SK-N-MC (cell line): ENCODE measurements around the gene TYK2.

ENCODE experiments used
- DNase-seq: peaks from one replicate; pipeline ENCODE4 v3.0.0-alpha.2; 2011; ENCODE audit warnings: low read depth, low spot score
- H3K27ac ChIP-seq: fragments of 200-600 bp; sonication (generic); 2 replicates; pipeline ENCODE4 v1.5.1; 2016; ENCODE audit warnings: mixed run types
- H3K36me3 ChIP-seq: fragments of 200-600 bp; sonication (generic); 2 replicates; pipeline ENCODE4 v1.6.1; 2017; ENCODE audit warnings: antibody characterized with exemption, low read length, mixed read lengths; ENCODE audit not compliant: insufficient read depth
- H3K4me3 ChIP-seq: fragments of 200-600 bp; sonication (generic); 2 replicates; pipeline ENCODE4 v1.5.1; 2016
- H3K9ac ChIP-seq: fragments of 200-600 bp; sonication (generic); 2 replicates; pipeline ENCODE4 v1.8.0; 2017; ENCODE audit warnings: mixed run types, mixed read lengths; ENCODE audit not compliant: insufficient read length
- H3K9me3 ChIP-seq: fragments of 200-600 bp; sonication (generic); 2 replicates; pipeline ENCODE4 v1.6.1; 2017; ENCODE audit warnings: low read depth, mild to moderate bottlenecking, antibody characterized with exemption, low read length, moderate library complexity, mixed read lengths
- EZH2 ChIP-seq: fragments of 200-600 bp; sonication (generic); IDR thresholded peaks from one replicate; pipeline ENCODE4 v1.6.1; 2017; ENCODE audit warnings: antibody characterized with exemption
- FOXP2 ChIP-seq: optimal IDR thresholded peaks from 2 replicates; pipeline ENCODE3; 2011; ENCODE audit warnings: mild to moderate bottlenecking, moderate library complexity; ENCODE audit not compliant: insufficient read depth; ENCODE audit errors: extremely low read length, control extremely low read depth
- POLR2AphosphoS5 ChIP-seq: IDR thresholded peaks from 2 replicates; pipeline ENCODE4 v1.6.1; 2012; ENCODE audit warnings: mild to moderate bottlenecking, low read depth, low read length, borderline replicate concordance

The TYK2 gene

GRCh38 chr19:10328558-10329429, 51.6 kb downstream of the TYK2 start:
- Histone ChIP-seq H3K27ac (no peak overlapping the region), H3K36me3 (peaks cover 57% of the 10 kb centered on the region), H3K4me3 (no peak overlapping the region), H3K9ac (no peak overlapping the region), H3K9me3 (no peaks in the 10 kb centered on the region)
- no peak for DNase-seq
- TF ChIP-seq FOXP2 (no peak), EZH2 (no peak), POLR2AphosphoS5 (no peak)

GRCh38 chr19:10327793-10328192, 52.6 kb downstream of the TYK2 start:
- H3K9me3 ChIP-seq, result no peaks in the 10 kb centered on the region
- TF ChIP-seq EZH2, result no peak
- no peak for TF ChIP-seq POLR2AphosphoS5
- TF ChIP-seq FOXP2, result no peak
- H3K9ac ChIP-seq, result no peak overlapping the region
- H3K4me3 ChIP-seq, result no peak overlapping the region
- DNase-seq, result no peak
- H3K36me3 ChIP-seq, result peaks cover 64% of the 10 kb centered on the region
- no peak overlapping the region for H3K27ac ChIP-seq

- no peak overlapping the region for H3K27ac ChIP-seq
- H3K9ac ChIP-seq, result no peak overlapping the region
- TF ChIP-seq EZH2 (no peak), POLR2AphosphoS5 (no peak), FOXP2 (no peak)
- no peak overlapping the region for H3K4me3 ChIP-seq
- DNase-seq, result no peak
- H3K36me3 ChIP-seq, result peaks cover 84% of the 10 kb centered on the region
- no peaks in the 10 kb centered on the region for H3K9me3 ChIP-seq
Measured at GRCh38 chr19:10325732-10326131, 54.6 kb downstream of the TYK2 start.

- TF ChIP-seq POLR2AphosphoS5 (no peak; the same call in 1 of the 2 replicates), FOXP2 (no peak), EZH2 (no peak)
- no peak for DNase-seq
- H3K27ac ChIP-seq, result no peak overlapping the region
- no peak overlapping the region for H3K4me3 ChIP-seq
- no peaks in the 10 kb centered on the region for H3K9me3 ChIP-seq
- peaks cover 69% of the 10 kb centered on the region for H3K36me3 ChIP-seq
- H3K9ac ChIP-seq, result no peak overlapping the region
Measured at GRCh38 chr19:10321874-10322835, 58.2 kb downstream of the TYK2 start.

- TF ChIP-seq EZH2 (no peak), FOXP2 (no peak), POLR2AphosphoS5 (no peak)
- H3K36me3 ChIP-seq, result peaks cover 72% of the 10 kb centered on the region
- no peak overlapping the region for H3K4me3 ChIP-seq
- no peak overlapping the region for H3K27ac ChIP-seq
- no peaks in the 10 kb centered on the region for H3K9me3 ChIP-seq
- DNase-seq, result no peak
- H3K9ac ChIP-seq, result no peak overlapping the region
Measured at GRCh38 chr19:10321417-10321797, 59.0 kb downstream of the TYK2 start.

- Histone ChIP-seq H3K36me3 (peaks cover 71% of the 10 kb centered on the region), H3K27ac (no peak overlapping the region), H3K9me3 (no peaks in the 10 kb centered on the region), H3K9ac (no peak overlapping the region), H3K4me3 (no peak overlapping the region)
- TF ChIP-seq FOXP2 (no peak), EZH2 (no peak), POLR2AphosphoS5 (no peak)
- no peak for DNase-seq
Measured at GRCh38 chr19:10320602-10321416, 59.6 kb downstream of the TYK2 start.

- Histone ChIP-seq H3K36me3 (peaks cover 58% of the 10 kb centered on the region), H3K27ac (no peak overlapping the region), H3K9me3 (no peaks in the 10 kb centered on the region), H3K9ac (no peak overlapping the region), H3K4me3 (no peak overlapping the region)
- no peak for DNase-seq
- TF ChIP-seq FOXP2, result no peak
- no peak for TF ChIP-seq POLR2AphosphoS5
- no peak for TF ChIP-seq EZH2
Measured at GRCh38 chr19:10318807-10319682, 61.3 kb downstream of the TYK2 start.
